Ishikawa (cell line): Measurements from ENCODE around the gene MEF2C.

Experiments
- CEBPB ChIP-seq: IDR thresholded peaks from 2 replicates; pipeline ENCODE4 v1.6.1; 2012
- CREB1 ChIP-seq: IDR thresholded peaks from 2 replicates; pipeline ENCODE4 v1.6.1; 2012; ENCODE audit warnings: low read depth
- EGR1 ChIP-seq: IDR thresholded peaks from 2 replicates; pipeline ENCODE4 v1.6.1; 2012
- EP300 ChIP-seq: IDR thresholded peaks from 2 replicates; pipeline ENCODE4 v1.6.1; 2012; ENCODE audit warnings: borderline replicate concordance
- FOXM1 ChIP-seq: IDR thresholded peaks from 2 replicates; pipeline ENCODE4 v1.6.1; 2012; ENCODE audit warnings: low read depth, borderline replicate concordance
- MAX ChIP-seq: IDR thresholded peaks from 2 replicates; pipeline ENCODE4 v1.6.1; 2012
- NFIC ChIP-seq: IDR thresholded peaks from 2 replicates; pipeline ENCODE4 v1.6.1; 2012
- RAD21 ChIP-seq: IDR thresholded peaks from 2 replicates; pipeline ENCODE4 v1.6.1; 2012; ENCODE audit warnings: low read depth
- REST ChIP-seq: IDR thresholded peaks from 2 replicates; pipeline ENCODE4 v1.6.1; 2012; ENCODE audit warnings: low read depth, mild to moderate bottlenecking
- TAF1 ChIP-seq: IDR thresholded peaks from 2 replicates; pipeline ENCODE4 v1.6.1; 2012; ENCODE audit warnings: low read depth, mild to moderate bottlenecking
- TCF12 ChIP-seq: IDR thresholded peaks from 2 replicates; pipeline ENCODE4 v1.6.1; 2012; ENCODE audit warnings: low read depth
- TEAD4 ChIP-seq: IDR thresholded peaks from 2 replicates; pipeline ENCODE4 v1.6.1; 2012
- USF1 ChIP-seq: IDR thresholded peaks from 2 replicates; pipeline ENCODE4 v1.6.1; 2012
- YY1 ChIP-seq: IDR thresholded peaks from 2 replicates; pipeline ENCODE4 v1.6.1; 2012; ENCODE audit warnings: low read depth
- ZBTB7A ChIP-seq: IDR thresholded peaks from 2 replicates; pipeline ENCODE4 v1.6.1; 2012; ENCODE audit warnings: low read depth

The MEF2C gene

GRCh38 chr5:88821161-88821560 is 61.8 kb downstream of the MEF2C start:
- TF ChIP-seq ZBTB7A (no peak), TEAD4 (no peak), TCF12 (no peak), RAD21 (no peak), FOXM1 (no peak), EP300 (no peak), NFIC (no peak), MAX (no peak), CEBPB (no peak), EGR1 (no peak), CREB1 (no peak), YY1 (no peak), REST (no peak), TAF1 (no peak)

GRCh38 chr5:88820581-88820980 is 62.4 kb downstream of the MEF2C start:
- TF ChIP-seq EGR1: no peak
- no peak for TF ChIP-seq USF1
- no peak for TF ChIP-seq TCF12
- no peak for TF ChIP-seq YY1
- no peak for TF ChIP-seq TAF1
- no peak for TF ChIP-seq ZBTB7A
- TF ChIP-seq CREB1: no peak
- TF ChIP-seq EP300: no peak
- TF ChIP-seq RAD21: no peak
- TF ChIP-seq CEBPB: no peak
- TF ChIP-seq NFIC: no peak
- TF ChIP-seq TEAD4: no peak

- no peak for TF ChIP-seq RAD21
- no peak for TF ChIP-seq CREB1
- TF ChIP-seq EP300: no peak
- no peak for TF ChIP-seq NFIC
- no peak for TF ChIP-seq EGR1
- TF ChIP-seq USF1: no peak
- TF ChIP-seq TCF12: no peak
- TF ChIP-seq TEAD4: no peak
- TF ChIP-seq ZBTB7A: no peak
- TF ChIP-seq TAF1: no peak
- no peak for TF ChIP-seq REST
- no peak for TF ChIP-seq FOXM1
- no peak for TF ChIP-seq YY1
- TF ChIP-seq CEBPB: no peak
- no peak for TF ChIP-seq MAX
These were observed 63.5 kb downstream of the MEF2C start for GRCh38 chr5:88819301-88819999.

- TF ChIP-seq YY1: no peak
- TF ChIP-seq TAF1: no peak
- TF ChIP-seq ZBTB7A: no peak
- TF ChIP-seq RAD21: no peak
- TF ChIP-seq NFIC: no peak
- no peak for TF ChIP-seq CREB1
- TF ChIP-seq EGR1: no peak
- no peak for TF ChIP-seq USF1
- no peak for TF ChIP-seq REST
- no peak for TF ChIP-seq MAX
- TF ChIP-seq TCF12: no peak
- TF ChIP-seq CEBPB: no peak
- no peak for TF ChIP-seq FOXM1
- TF ChIP-seq EP300: no peak
- no peak for TF ChIP-seq TEAD4
These were observed 64.7 kb downstream of the MEF2C start for GRCh38 chr5:88818296-88818695.
